ENCODE data around the gene TMEM53.

GRCh38 chr1:44663417-44663816, 10.9 kb downstream of the TMEM53 start:
- TF ChIP-seq POLR2A (IDR thresholded peaks at IDR 0.05; ENCODE audit: low read depth, low read length): no peak
- TF ChIP-seq POLR2AphosphoS5 (IDR thresholded peaks at IDR 0.05; ENCODE audit: low read depth, low read length): no peak
- TF ChIP-seq SPI1 (IDR thresholded peaks at IDR 0.05; ENCODE audit: low read depth, low read length): no peak
- no peak for TF ChIP-seq TAF1 (IDR thresholded peaks at IDR 0.05; ENCODE audit: low read depth, low read length)
- no peak for TF ChIP-seq POU2F2 (IDR thresholded peaks at IDR 0.05; ENCODE audit: low read depth, low read length)
- TF ChIP-seq PAX5 (IDR thresholded peaks at IDR 0.05; ENCODE audit: insufficient read depth, low read length, severe bottlenecking): no peak
